ENCODE results near the gene MAGI1.
"Not testable (repeated sequence)": the region's sequence is repeated elsewhere in the genome, so short reads cannot be mapped to it uniquely, and the experiment has no call there.

Gene MAGI1

GRCh38 chr3:65642883-65643282 lies 395.8 kb downstream of the MAGI1 start:
- no peak for DNase-seq

DNA sequence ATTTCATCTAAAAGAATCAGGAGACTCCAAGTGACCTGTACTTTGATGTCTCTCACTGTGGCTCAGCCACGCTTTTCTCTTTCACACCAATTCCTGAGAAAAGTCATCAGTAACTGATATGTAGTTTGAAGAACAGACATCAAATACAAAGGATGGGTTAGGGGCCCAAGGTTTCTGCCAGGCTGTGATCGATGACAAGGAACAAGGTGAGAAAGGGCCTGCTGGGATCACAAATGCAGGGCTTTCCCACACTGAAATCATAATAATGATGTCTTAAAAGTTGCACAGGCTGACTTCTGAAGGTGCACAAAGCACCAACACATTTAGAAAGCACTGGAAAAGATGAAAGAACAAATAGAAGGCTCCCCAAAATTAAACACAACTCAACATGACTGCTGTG lies 396.9 kb downstream of the MAGI1 start:
- DNase-seq = no peak

DNA sequence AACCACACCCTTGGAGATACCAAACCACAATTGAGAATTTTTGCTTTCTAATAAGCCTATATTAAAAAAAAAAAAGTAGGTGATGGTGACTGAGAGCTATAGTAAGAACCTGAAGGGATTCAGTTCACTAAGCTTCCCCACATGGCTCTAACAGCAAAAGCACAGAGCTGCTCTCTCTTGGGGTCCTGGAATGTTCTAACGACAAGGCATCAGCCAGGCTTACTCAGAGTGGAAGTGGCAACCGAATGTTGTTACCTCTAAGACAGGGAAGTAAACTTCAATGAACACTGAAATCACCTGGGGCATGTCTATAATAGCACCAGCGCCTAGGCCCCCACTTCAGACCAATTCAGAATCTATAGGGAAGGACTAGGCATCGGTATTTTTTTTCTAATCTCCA lies 397.7 kb downstream of the MAGI1 start:
- no peak for DNase-seq

- DNase-seq = no peak
Observed at GRCh38 chr3:65639444-65639843, 399.3 kb downstream of the MAGI1 start.

DNA sequence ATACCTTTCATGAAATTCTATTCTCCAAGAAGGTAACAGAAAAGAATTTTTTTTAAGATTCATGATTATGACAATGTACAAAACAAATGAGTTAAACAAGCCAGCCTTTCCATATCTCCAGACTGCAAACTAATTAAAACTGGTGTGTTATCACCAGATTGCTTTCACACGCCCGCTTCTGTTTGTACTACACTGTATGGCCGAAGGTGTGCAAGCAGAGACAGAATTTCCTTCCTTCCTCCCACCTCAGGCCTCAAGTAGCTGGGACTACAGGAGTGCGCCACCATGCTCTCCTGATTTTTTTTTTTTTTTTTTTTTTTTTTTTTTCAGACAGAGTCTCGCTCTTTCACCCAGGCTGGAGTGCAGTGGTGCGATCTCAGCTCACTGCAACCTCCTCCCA lies 400.4 kb downstream of the MAGI1 start:
- no peak for DNase-seq

DNA sequence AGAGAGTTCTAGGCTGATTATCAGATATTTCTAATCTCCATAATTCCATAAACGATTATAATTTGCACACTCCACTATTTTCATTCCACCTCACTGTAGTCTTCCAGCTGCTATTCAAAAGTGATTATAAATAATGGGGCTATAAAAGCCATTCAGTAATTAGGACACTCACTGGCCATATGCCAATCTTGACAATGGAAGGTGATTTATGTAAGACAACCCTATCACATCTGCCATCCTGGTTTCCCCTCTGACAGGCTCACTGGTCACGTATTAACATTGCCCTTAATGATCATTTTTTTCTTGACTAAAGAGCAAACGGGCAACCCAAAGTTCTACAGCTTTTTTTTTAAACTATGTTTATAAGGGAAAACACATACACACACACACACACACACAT lies 402.4 kb downstream of the MAGI1 start:
- no peak for DNase-seq

GRCh38 chr3:65635657-65636056 lies 403.1 kb downstream of the MAGI1 start:
- DNase-seq = no peak

GRCh38 chr3:65633018-65633638 lies 405.6 kb downstream of the MAGI1 start:
- DNase-seq = no peak

- no peak for DNase-seq
Observed at GRCh38 chr3:65632414-65632813, 406.3 kb downstream of the MAGI1 start.

DNA sequence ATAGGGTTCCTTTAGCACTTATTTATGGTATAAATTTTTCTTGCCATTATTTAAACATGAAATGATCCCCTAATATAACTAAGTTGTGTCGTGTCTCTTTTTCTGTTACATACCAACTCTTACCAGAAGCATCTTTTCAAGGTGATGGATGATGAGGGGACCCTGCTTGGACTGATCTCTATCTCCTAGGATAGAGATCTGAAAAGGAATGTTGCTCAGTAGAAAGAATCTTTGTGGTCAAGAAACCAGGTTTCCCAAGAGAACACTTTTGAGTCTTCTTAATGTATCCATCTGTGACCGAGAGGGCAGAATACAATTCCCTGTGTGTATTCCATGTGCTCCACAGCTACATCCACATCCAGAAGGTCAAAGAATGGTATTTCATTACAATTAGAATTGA lies 409.7 kb downstream of the MAGI1 start:
- DNase-seq = no peak

- DNase-seq = no peak
Observed at GRCh38 chr3:65627062-65627461, 411.7 kb downstream of the MAGI1 start.

GRCh38 chr3:65625305-65625704 lies 413.4 kb downstream of the MAGI1 start:
- DNase-seq = no peak

DNA sequence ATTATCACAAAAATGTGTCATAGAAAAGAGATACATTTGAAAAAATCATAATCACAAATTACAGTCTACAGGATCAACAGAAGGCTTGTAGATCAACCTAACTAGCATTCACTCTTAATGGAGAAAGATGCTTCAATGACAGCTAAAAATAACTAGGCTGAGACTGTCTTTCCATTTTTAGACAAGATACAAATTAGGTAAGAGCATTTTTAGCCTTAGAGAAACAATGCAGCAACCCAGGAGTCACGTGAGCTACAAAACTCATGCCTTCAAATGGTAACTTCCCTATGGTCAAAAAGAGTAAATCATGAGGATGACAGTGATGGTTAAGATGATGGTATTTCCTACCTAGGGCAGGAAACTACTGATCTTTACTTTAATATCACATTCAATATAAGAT lies 415.4 kb downstream of the MAGI1 start:
- DNase-seq = no peak

DNA sequence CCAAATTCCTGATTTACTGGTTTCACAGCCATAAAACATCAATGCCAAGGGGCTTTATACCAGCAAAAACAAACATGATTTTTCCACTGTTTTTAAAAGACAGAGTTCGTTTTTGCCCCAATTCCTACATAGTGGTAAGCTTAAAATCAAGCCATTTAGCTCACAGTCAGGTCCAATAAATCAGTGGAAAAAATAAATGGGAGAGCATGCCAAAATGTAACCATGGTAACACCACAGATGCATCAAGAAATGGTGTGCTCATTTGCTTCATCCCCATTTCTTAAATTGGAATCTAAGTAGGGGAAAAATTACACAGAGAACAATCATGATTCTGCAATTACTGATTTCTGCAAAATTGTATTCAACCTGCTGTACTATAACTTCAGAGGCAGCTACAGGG lies 418.8 kb downstream of the MAGI1 start:
- DNase-seq = no peak

DNA sequence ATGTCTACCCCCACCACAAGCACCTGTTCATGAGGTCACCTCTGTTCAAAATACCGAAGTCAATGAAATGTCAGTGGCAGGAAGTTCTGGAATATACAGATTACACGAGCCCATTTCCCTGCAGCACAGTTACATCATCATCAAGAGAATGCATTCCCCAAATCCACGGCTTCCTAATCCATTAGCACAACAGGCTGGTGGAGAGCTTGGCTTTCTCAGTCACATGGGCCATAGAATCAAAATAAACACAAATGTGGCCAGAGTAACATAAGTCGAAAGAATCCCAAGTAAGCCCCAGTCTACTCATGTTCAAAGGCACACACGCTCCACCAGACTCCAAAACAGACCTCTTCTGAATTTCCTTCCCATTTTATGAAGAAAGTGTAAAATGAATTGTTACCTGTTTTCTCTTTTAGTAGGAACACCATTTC lies 419.3 kb downstream of the MAGI1 start:
- no peak for DNase-seq

GRCh38 chr3:65618599-65618998 lies 420.1 kb downstream of the MAGI1 start:
- no peak for DNase-seq

DNA sequence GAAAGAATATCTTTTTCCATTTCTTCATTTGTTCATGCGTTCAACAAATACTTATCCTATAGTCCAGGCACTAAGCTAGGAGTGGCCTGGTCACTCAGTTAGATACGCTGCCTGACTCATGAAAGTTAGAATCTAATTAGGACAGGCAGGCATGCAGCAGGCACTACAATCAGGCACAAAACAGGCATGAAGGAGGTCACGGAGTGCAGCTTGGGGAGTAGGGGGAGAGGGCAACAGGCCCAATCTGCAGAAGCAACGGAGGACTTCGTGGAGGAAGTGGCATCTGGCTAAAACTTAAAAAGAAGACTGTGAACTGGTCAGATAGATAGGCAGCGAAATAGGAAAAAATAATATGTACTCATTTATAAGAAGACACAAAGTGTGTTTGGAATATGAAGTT lies 420.9 kb downstream of the MAGI1 start:
- DNase-seq = no peak

DNA sequence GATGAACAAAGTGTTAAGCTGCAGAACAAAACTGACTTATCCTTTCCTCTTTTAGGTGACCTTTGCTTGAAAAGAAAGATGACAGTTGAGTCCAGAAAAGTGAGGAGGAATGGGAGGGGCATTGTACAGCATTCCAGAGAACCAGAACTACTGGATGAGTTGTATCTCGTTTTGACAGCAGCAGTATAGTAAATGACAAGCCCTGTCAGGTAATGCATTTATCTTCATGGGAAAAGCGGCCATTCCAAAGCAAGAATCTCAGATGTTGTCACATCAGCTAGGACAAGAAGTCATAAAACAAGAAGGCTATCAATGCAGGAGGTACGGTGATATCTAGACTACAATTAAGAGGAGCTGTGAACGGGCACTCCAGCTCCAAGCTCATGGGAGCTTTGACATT lies 421.5 kb downstream of the MAGI1 start:
- DNase-seq = no peak

DNA sequence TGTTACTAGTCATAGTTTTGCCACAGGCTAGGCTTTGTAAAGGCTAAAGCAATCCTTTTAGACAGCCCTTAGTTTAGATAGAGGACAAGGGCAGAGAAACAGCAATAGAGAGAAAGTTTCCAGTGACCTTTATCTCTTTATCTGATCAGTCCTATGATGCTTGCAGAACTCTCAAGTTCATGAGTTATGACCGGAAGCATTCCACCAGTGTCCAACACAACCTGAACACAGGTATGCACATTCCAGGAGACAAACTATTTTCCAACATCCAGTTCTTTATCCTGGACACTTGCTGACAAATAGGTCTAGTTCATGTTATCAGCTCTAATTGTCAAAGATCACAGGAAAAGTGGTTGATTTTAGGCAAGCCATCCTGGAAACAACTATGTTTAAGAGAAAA lies 422.2 kb downstream of the MAGI1 start:
- no peak for DNase-seq

DNA sequence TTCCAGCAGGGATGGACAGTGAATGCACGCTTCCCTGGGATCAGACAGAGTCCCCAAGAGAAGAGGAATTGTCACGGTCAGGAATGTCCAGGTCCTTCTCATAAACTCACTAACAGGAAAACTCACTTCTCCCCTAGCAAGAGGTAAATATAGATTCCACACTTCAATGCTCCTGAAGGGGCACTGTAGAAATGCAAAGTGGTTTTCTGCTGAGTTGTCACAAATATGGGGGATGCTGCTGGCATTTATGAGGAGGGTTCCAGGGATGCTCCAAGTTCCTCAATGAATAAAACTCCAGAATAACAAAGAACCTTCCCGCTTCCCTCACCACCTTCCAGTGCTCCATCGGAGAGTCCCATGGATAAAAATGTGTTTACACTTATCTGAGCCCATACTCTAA lies 423.4 kb downstream of the MAGI1 start:
- no peak for DNase-seq

GRCh38 chr3:65614585-65614984 lies 424.1 kb downstream of the MAGI1 start:
- no peak for DNase-seq

GRCh38 chr3:65607965-65608460 lies 430.7 kb downstream of the MAGI1 start:
- not testable (repeated sequence) for DNase-seq

GRCh38 chr3:65607101-65607500 lies 431.6 kb downstream of the MAGI1 start:
- DNase-seq = no peak

DNA sequence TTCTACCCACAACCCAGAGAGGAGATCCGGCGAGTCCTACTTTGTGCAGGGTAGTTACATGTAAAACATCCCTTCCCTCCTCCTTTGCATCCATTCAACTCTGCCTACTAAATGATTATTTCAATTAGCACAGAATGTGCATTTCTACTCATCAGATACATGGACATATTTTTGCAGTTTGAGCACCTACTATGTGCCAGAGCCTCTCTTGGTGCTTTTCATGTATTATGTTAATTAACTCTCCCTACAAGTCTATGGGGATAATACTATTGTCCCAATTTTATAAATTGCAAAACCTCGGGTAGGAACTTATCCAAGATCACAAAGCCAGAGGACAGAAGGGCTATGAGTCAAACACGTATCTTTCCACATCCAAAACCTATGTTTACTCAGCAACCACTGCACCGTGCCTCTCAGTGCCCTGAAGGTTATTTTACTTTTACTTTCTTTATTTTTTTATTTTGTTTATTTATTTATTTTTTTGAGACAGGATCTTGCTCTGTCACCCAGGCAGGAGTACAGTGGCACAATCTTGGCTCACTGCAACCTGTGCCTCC lies 432.8 kb downstream of the MAGI1 start:
- DNase-seq = no peak

- no peak for DNase-seq
Observed at GRCh38 chr3:65604863-65605526, 433.7 kb downstream of the MAGI1 start.

Data from NCI-H526 treated with DMSO at 0.1 percent for 48 hours (cell line).